ENCODE measurements around the gene MED16.

The MED16 gene

GRCh38 chr19:827710-828321, 65.2 kb downstream of the MED16 start, which contains the start of gene AZU1:
AZU1 (plus strand) TSS chr19:827837; CDS start chr19:827847, 10 bp downstream.
- H3K27ac ChIP-seq: no peak within 1 kb of the TSS

GRCh38 chr19:827314-827709, 65.7 kb downstream of the MED16 start:
- no peak for TF ChIP-seq CTCF (conservative IDR thresholded peaks at IDR 0.05)
- H3K27ac ChIP-seq: no peak overlapping the region

More at GRCh38 chr19:827710-828321, 65.2 kb downstream of the MED16 start, which contains the start of gene AZU1:
- TF ChIP-seq CTCF (conservative IDR thresholded peaks at IDR 0.05): no peak

- H3K27ac ChIP-seq: no peak overlapping the region
- TF ChIP-seq CTCF (conservative IDR thresholded peaks at IDR 0.05): no peak
Measured at GRCh38 chr19:825897-826644, 66.9 kb downstream of the MED16 start.

GRCh38 chr19:824885-825284, 68.1 kb downstream of the MED16 start:
- no peak overlapping the region for H3K27ac ChIP-seq
- TF ChIP-seq CTCF (conservative IDR thresholded peaks at IDR 0.05): no peak

DNA sequence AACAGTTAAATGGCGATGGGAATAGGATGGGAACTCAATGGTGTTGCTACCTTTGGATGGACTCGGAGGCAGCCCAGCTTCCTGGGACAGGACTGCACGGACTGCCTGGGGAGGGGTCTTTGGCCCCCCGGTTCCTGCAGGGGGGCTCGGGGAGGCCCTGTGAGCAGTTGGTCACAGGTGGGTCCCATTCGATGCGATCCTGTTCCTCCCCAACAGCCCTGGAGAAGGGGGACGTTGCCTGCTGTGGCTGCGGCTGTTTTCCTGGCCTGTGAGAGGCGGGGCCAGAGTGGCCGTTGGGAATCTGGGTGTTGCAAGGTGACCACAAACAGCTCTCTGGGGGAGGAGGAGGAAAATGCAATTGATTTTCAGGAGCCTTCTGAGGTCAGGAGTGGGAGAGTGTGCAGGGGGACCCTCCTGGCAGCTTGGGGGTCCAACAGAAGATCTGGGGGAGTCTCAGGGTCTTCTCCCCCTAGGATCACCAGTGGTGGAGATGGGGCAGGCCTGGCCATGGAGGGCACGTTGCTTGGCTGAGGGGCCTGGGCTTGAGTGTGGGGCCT, 69.3 kb downstream of the MED16 start:
- TF ChIP-seq CTCF (conservative IDR thresholded peaks at IDR 0.05): no peak
- H3K27ac ChIP-seq: no peak overlapping the region

GRCh38 chr19:821825-822503, 71.0 kb downstream of the MED16 start, which contains the start of gene PLPPR3:
PLPPR3 (minus strand) TSS chr19:821955; CDS start chr19:821559, 396 bp downstream.
- H3K27ac ChIP-seq: no peak within 1 kb of the TSS; the same call in 1 of the 2 replicates
- no peak for TF ChIP-seq CTCF (conservative IDR thresholded peaks at IDR 0.05)

All from VCaP (cell line).